SK-N-SH treated with all-trans-retinoic acid at 6 μM for 48 hours (cell line): ENCODE data around the gene USP48.

Experiments
- ARNTL ChIP-seq: fragments of 450-650 bp; formaldehyde crosslinking; IDR thresholded peaks from 2 replicates; pipeline ENCODE4 v1.5.0; 2020; ENCODE audit warnings: low read depth, mild to moderate bottlenecking, moderate library complexity, borderline replicate concordance
- BACH2 ChIP-seq: fragments of 250-450 bp; sonication (Bioruptor Pico); IDR thresholded peaks from 2 replicates; pipeline ENCODE4 v1.9.0; 2021; ENCODE audit warnings: mild to moderate bottlenecking, borderline replicate concordance
- CREB5 ChIP-seq: fragments of 250-450 bp; sonication (Bioruptor Pico); IDR thresholded peaks from 2 replicates; pipeline ENCODE4 v1.5.1; 2020; ENCODE audit warnings: low read depth, mild to moderate bottlenecking, moderate library complexity
- CSRNP3 ChIP-seq: fragments of 250-450 bp; sonication (Bioruptor Pico); IDR thresholded peaks from 2 replicates; pipeline ENCODE4 v1.5.1; 2021; ENCODE audit warnings: mild to moderate bottlenecking, moderate library complexity
- ESRRG ChIP-seq: fragments of 250-450 bp; sonication (Bioruptor Pico); IDR thresholded peaks from 2 replicates; pipeline ENCODE4 v1.6.1; 2021; ENCODE audit warnings: mild to moderate bottlenecking
- PATZ1 ChIP-seq: fragments of 250-450 bp; sonication (Bioruptor Pico); IDR thresholded peaks from 2 replicates; pipeline ENCODE4 v1.8.0; 2020; ENCODE audit warnings: mild to moderate bottlenecking, moderate library complexity, borderline replicate concordance
- SNAI2 ChIP-seq: fragments of 250-450 bp; sonication (Bioruptor Pico); IDR thresholded peaks from 2 replicates; pipeline ENCODE4 v1.5.0; 2020; ENCODE audit warnings: mild to moderate bottlenecking, moderate library complexity
- TOX ChIP-seq: fragments of 250-450 bp; sonication (Bioruptor Pico); IDR thresholded peaks from 2 replicates; pipeline ENCODE4 v1.8.0; 2021; ENCODE audit warnings: mild to moderate bottlenecking, moderate library complexity, borderline replicate concordance
- TSHZ2 ChIP-seq: fragments of 250-450 bp; sonication (Bioruptor Pico); IDR thresholded peaks from 2 replicates; pipeline ENCODE4 v1.5.0; 2020; ENCODE audit warnings: mild to moderate bottlenecking, moderate library complexity
- ZFP3 ChIP-seq: fragments of 250-450 bp; sonication (Bioruptor Pico); IDR thresholded peaks from 2 replicates; pipeline ENCODE4 v1.5.0; 2020; ENCODE audit warnings: mild to moderate bottlenecking, moderate library complexity
- ZNF565 ChIP-seq: fragments of 450-650 bp; formaldehyde crosslinking; conservative IDR thresholded peaks from 2 replicates; pipeline ENCODE4 v1.5.0; 2020; ENCODE audit warnings: low read depth, mild to moderate bottlenecking, moderate library complexity
- ZNF70 ChIP-seq: fragments of 450-650 bp; formaldehyde crosslinking; IDR thresholded peaks from 2 replicates; pipeline ENCODE4 v1.5.0; 2020; ENCODE audit warnings: mild to moderate bottlenecking, moderate library complexity

DNA sequence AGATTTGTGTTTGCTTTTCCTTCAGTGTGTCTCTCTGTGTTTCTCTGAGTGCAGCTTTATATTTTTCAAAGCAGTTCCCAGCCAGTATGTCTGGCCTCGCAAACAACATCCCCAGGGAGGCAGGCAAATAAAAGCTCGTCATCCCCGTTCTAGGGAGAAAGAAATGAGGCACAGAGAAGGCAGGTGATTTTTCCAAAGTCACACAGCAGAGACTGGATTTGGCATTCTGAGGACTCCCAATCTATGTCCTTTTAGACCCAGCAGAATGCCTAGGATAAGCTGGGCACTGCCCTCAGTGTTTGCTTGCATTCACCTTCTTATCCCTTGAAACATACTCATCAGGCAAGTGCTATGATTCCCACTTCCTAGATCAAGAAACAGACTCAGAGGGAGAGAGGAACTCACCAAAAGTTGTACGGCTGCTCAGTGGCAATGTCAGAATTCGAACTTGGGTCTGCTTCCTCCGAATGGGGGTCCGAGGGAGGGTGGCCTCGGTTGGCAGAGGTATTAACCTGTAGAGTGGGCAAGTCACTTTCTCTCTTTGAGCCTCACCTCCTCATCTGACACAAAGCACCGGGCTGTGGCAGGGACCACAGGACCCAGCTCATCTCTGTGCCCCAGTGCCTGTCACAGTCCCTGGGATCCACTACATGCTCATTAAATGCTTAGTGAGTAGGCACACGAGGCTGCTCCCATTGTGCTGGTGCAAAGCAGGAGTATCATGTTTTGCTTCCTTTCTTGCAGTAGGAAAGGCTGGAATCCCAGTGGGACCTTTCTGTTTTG is 118.0 kb downstream of the USP48 start:
- TF ChIP-seq CSRNP3 (CRISPR knock-in tag) (no peak), SNAI2 (CRISPR knock-in tag) (no peak), ARNTL (CRISPR knock-in tag) (no peak), PATZ1 (no peak), ESRRG (CRISPR knock-in tag) (no peak), ZNF70 (CRISPR knock-in tag) (no peak), ZNF565 (CRISPR knock-in tag) (no peak), CREB5 (CRISPR knock-in tag) (no peak), TOX (CRISPR knock-in tag) (no peak), TSHZ2 (no peak), BACH2 (CRISPR knock-in tag) (no peak), ZFP3 (CRISPR knock-in tag) (no peak)
